HepG2 (cell line): ENCODE measurements around the gene C9orf50. TPM values are rescaled to one million over a fixed set of nuclear protein-coding genes. Genes with fewer than 3 reads are reported as not detected.

ENCODE experiments used
- ARID2 ChIP-seq: sonication (generic); formaldehyde crosslinking; IDR thresholded peaks from 2 replicates; pipeline ENCODE4 v1.8.1; 2022; ENCODE audit warnings: mild to moderate bottlenecking, missing genetic modification reagents, borderline replicate concordance
- ARNTL ChIP-seq: sonication (generic); formaldehyde crosslinking; IDR thresholded peaks from 2 replicates; pipeline ENCODE4 v1.4.0; 2020; ENCODE audit warnings: mild to moderate bottlenecking, missing genetic modification reagents
- ATF4 ChIP-seq, 2 experiments: fragments of 450-650 bp in 1 of 2; sonication (generic) in 1 of 2; formaldehyde crosslinking; IDR thresholded peaks; 2 replicates each; pipeline versions ENCODE4 v1.5.0 to v1.8.0; 2020 to 2022; ENCODE audit warnings: mild to moderate bottlenecking in 1 of 2, missing genetic modification reagents in 1 of 2
- ATF7 ChIP-seq, 2 experiments: fragments of 450-650 bp in 1 of 2; sonication (generic) in 1 of 2; formaldehyde crosslinking in 1 of 2; IDR thresholded peaks; 2 replicates each; pipeline versions ENCODE4 v1.4.0 to v1.6.1; 2016 to 2020; ENCODE audit warnings: antibody characterized with exemption in 1 of 2, mild to moderate bottlenecking in 1 of 2, missing genetic modification reagents in 1 of 2
- CC2D1A ChIP-seq: sonication (generic); formaldehyde crosslinking; IDR thresholded peaks from 2 replicates; pipeline ENCODE4 v1.8.1; 2023; ENCODE audit warnings: mild to moderate bottlenecking, missing genetic modification reagents
- CEBPG ChIP-seq: IDR thresholded peaks from 2 replicates; pipeline ENCODE4 v1.6.1; 2016
- FIP1L1 ChIP-seq: fragments of 200-400 bp; formaldehyde crosslinking; IDR thresholded peaks from 2 replicates; pipeline ENCODE4 v1.6.1; 2018; ENCODE audit warnings: low read depth, mild to moderate bottlenecking, low read length, moderate library complexity, borderline replicate concordance; ENCODE audit not compliant: insufficient read depth
- HNRNPL ChIP-seq: fragments of 200-400 bp; formaldehyde crosslinking; IDR thresholded peaks from 2 replicates; pipeline ENCODE4 v1.6.1; 2017; ENCODE audit warnings: mild to moderate bottlenecking, low read depth, low read length
- MAFK ChIP-seq, 2 experiments: IDR thresholded peaks in 1 of 2; conservative IDR thresholded peaks in 1 of 2; 2 replicates each; pipeline ENCODE4 v1.6.1; 2011; ENCODE audit warnings: improper control_type of control experiment in 2 of 2, low read length in 2 of 2
- PHF21A ChIP-seq: sonication (generic); formaldehyde crosslinking; IDR thresholded peaks from 2 replicates; pipeline ENCODE4 v1.5.0; 2020; ENCODE audit warnings: mild to moderate bottlenecking, missing genetic modification reagents
- RBM22 ChIP-seq: fragments of 200-400 bp; formaldehyde crosslinking; optimal IDR thresholded peaks from 2 replicates; pipeline ENCODE3; 2017; ENCODE audit warnings: mild to moderate bottlenecking, low read length, moderate library complexity
- SKIL ChIP-seq: sonication (generic); formaldehyde crosslinking; IDR thresholded peaks from 2 replicates; pipeline ENCODE4 v1.8.0; 2022; ENCODE audit warnings: missing genetic modification reagents, mild to moderate bottlenecking, moderate library complexity, borderline replicate concordance
- SRY ChIP-seq: sonication (generic); formaldehyde crosslinking; IDR thresholded peaks from 2 replicates; pipeline ENCODE4 v1.8.0; 2022; ENCODE audit warnings: mild to moderate bottlenecking, missing genetic modification reagents
- TCF7 ChIP-seq: sonication (generic); IDR thresholded peaks from 2 replicates; pipeline ENCODE4 v1.6.1; 2016; ENCODE audit warnings: antibody characterized with exemption, low read depth
- TFAP4 ChIP-seq: sonication (generic); IDR thresholded peaks from 2 replicates; pipeline ENCODE4 v1.6.1; 2016; ENCODE audit warnings: low read depth, borderline replicate concordance
- TFE3 ChIP-seq: IDR thresholded peaks from 2 replicates; pipeline ENCODE4 v1.6.1; 2016
- ZNF724P ChIP-seq: sonication (generic); formaldehyde crosslinking; IDR thresholded peaks from 2 replicates; pipeline ENCODE4 v1.8.0; 2022; ENCODE audit warnings: missing genetic modification reagents, borderline replicate concordance
- ZNF772 ChIP-seq: sonication (generic); formaldehyde crosslinking; IDR thresholded peaks from 2 replicates; pipeline ENCODE4 v1.5.0; 2020; ENCODE audit warnings: mild to moderate bottlenecking, missing genetic modification reagents
- ZNF891 ChIP-seq: sonication (generic); formaldehyde crosslinking; IDR thresholded peaks from 2 replicates; pipeline ENCODE4 v1.5.0; 2020; ENCODE audit warnings: mild to moderate bottlenecking, missing genetic modification reagents
- polyA plus RNA-seq, 8 experiments: library from polyadenylated mRNA; depleted of rRNA in 3 of 8; stranded (reverse) in 7 of 8; unstranded in 1 of 8; fragments of >200 nt; fragmentation: Illumina TruSeq in 4 of 8; extraction: Trizol in 4 of 8; gene quantifications; 2 replicates each; pipeline versions ENCODE4 v1.2.1 to v1.2.3, GENCODE V29; 2011 to 2016; ENCODE audit warnings: low read depth in 4 of 8, missing spikeins in 1 of 8, mixed read lengths in 1 of 8; ENCODE audit not compliant: insufficient read depth in 1 of 8
- total RNA-seq, 5 experiments: library from RNA; depleted of rRNA; stranded (reverse); fragments of >200 nt; fragmentation: Illumina TruSeq; extraction: Trizol; gene quantifications; 2 replicates each; pipeline ENCODE4 v1.2.3, GENCODE V29; 2016; ENCODE audit warnings: low read depth in 1 of 5
- TF ChIP-seq, protein P1 (sequence below): sonication (generic); formaldehyde crosslinking; conservative IDR thresholded peaks from 2 replicates; pipeline ENCODE4 v1.4.0; 2020; ENCODE audit warnings: missing genetic modification reagents

The C9orf50 gene
- total and polyA plus RNA-seq, 2 of the 13 experiments (the other 11 are each of a cell fraction or from before 2014, with no cell fraction given), result not detected

- TF ChIP-seq ARID2, result peak; percentile 63; the same call in 1 of the 2 replicates
- TF ChIP-seq ATF7 (IDR thresholded peaks at IDR 0.05), result no peak
- no peak for TF ChIP-seq ATF7 (CRISPR knock-in tag; IDR thresholded peaks at IDR 0.05)
- TF ChIP-seq HNRNPL, result peak; percentile 97
- TF ChIP-seq ZNF772 (CRISPR knock-in tag), result 0 out of 2 replicates have a peak, but pooled peaks have one; percentile 60
- no peak for TF ChIP-seq ATF4 (CRISPR knock-in tag; IDR thresholded peaks at IDR 0.05)
- peak; percentile 66; the same call in 1 of the 2 replicates for TF ChIP-seq TFAP4
- no peak for TF ChIP-seq CC2D1A
- TF ChIP-seq SKIL (CRISPR knock-in tag), result 0 out of 2 replicates have a peak, but pooled peaks have one; percentile 18
- TF ChIP-seq MAFK (conservative IDR thresholded peaks at IDR 0.05 in 1 of 2, IDR thresholded peaks at IDR 0.05 in 1 of 2; ENCODE audit: low read length in 2 of 2), result peak; percentile 59 to 83
- TF ChIP-seq RBM22, result peak; percentile 27
- TF ChIP-seq FIP1L1, result peak; percentile 62; the same call in 1 of the 2 replicates
- peak; percentile 62; the same call in 1 of the 2 replicates for TF ChIP-seq ZNF891
- peak; percentile 2; the same call in 1 of the 2 replicates for TF ChIP-seq SRY (CRISPR knock-in tag)
- TF ChIP-seq ZNF724P (CRISPR knock-in tag), result no peak
- no peak for TF ChIP-seq ARNTL
- peak; percentile 33; the same call in 1 of the 2 replicates for TF ChIP-seq PHF21A (CRISPR knock-in tag)
- peak; percentile 23; the same call in 1 of the 2 replicates for TF ChIP-seq TFE3 (CRISPR knock-in tag)
- TF ChIP-seq TCF7, result peak; percentile 42; the same call in 1 of the 2 replicates
- TF ChIP-seq, protein P1, sequence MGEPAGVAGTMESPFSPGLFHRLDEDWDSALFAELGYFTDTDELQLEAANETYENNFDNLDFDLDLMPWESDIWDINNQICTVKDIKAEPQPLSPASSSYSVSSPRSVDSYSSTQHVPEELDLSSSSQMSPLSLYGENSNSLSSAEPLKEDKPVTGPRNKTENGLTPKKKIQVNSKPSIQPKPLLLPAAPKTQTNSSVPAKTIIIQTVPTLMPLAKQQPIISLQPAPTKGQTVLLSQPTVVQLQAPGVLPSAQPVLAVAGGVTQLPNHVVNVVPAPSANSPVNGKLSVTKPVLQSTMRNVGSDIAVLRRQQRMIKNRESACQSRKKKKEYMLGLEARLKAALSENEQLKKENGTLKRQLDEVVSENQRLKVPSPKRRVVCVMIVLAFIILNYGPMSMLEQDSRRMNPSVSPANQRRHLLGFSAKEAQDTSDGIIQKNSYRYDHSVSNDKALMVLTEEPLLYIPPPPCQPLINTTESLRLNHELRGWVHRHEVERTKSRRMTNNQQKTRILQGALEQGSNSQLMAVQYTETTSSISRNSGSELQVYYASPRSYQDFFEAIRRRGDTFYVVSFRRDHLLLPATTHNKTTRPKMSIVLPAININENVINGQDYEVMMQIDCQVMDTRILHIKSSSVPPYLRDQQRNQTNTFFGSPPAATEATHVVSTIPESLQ (CRISPR knock-in tag), result no peak
- TF ChIP-seq CEBPG (CRISPR knock-in tag), result peak; percentile 19; the same call in 1 of the 2 replicates
These were observed 51.1 kb downstream of the C9orf50 start (continued) for GRCh38 chr9:129569502-129570449.
